ENCODE data around the gene DIP2C.
"Not testable (repeated sequence)": the region's sequence is repeated elsewhere in the genome, so short reads cannot be mapped to it uniquely, and the experiment has no call there.

Gene DIP2C

GRCh38 chr10:600876-601659, 88.4 kb downstream of the DIP2C start:
- no peak overlapping the region for H3K27ac ChIP-seq (ENCODE audit: low read depth, low read length)
- H3K79me2 ChIP-seq (ENCODE audit: control insufficient read depth, insufficient read depth, low read length, unreplicated experiment), result peaks cover 11% of the 10 kb centered on the region
- no peaks in the 10 kb centered on the region for H3K36me3 ChIP-seq (ENCODE audit: insufficient read depth, low read length)
- H2AFZ ChIP-seq (ENCODE audit: low read length, unreplicated experiment), result no peak overlapping the region
- no peaks in the 10 kb centered on the region for H3K27me3 ChIP-seq (ENCODE audit: insufficient read depth, low read length)
- no peak overlapping the region for H3K4me3 ChIP-seq (ENCODE audit: low read depth, low read length)
- H3K4me1 ChIP-seq (ENCODE audit: control insufficient read depth, insufficient read depth, low read length, unreplicated experiment), result peaks cover 13% of the 10 kb centered on the region

GRCh38 chr10:600234-600633, 89.2 kb downstream of the DIP2C start:
- Histone ChIP-seq H3K36me3 (ENCODE audit: insufficient read depth, low read length) (no peaks in the 10 kb centered on the region), H3K27ac (ENCODE audit: low read depth, low read length) (no peak overlapping the region), H3K79me2 (ENCODE audit: control insufficient read depth, insufficient read depth, low read length, unreplicated experiment) (peaks cover 11% of the 10 kb centered on the region), H3K27me3 (ENCODE audit: insufficient read depth, low read length) (no peaks in the 10 kb centered on the region), H3K4me3 (ENCODE audit: low read depth, low read length) (no peak overlapping the region), H2AFZ (ENCODE audit: low read length, unreplicated experiment) (no peak overlapping the region), H3K4me1 (ENCODE audit: control insufficient read depth, insufficient read depth, low read length, unreplicated experiment) (peaks cover 13% of the 10 kb centered on the region)

- Histone ChIP-seq H3K27ac (ENCODE audit: low read depth, low read length) (no peak overlapping the region), H3K79me2 (ENCODE audit: control insufficient read depth, insufficient read depth, low read length, unreplicated experiment) (peaks cover 11% of the 10 kb centered on the region), H3K4me3 (ENCODE audit: low read depth, low read length) (no peak overlapping the region), H3K4me1 (ENCODE audit: control insufficient read depth, insufficient read depth, low read length, unreplicated experiment) (peaks cover 13% of the 10 kb centered on the region), H3K27me3 (ENCODE audit: insufficient read depth, low read length) (no peaks in the 10 kb centered on the region), H2AFZ (ENCODE audit: low read length, unreplicated experiment) (no peak overlapping the region), H3K36me3 (ENCODE audit: insufficient read depth, low read length) (no peaks in the 10 kb centered on the region)
Measured at GRCh38 chr10:599767-600166, 89.7 kb downstream of the DIP2C start.

GRCh38 chr10:598415-599170, 90.9 kb downstream of the DIP2C start:
- peak overlapping the region; percentile 67 for H3K27ac ChIP-seq (ENCODE audit: low read depth, low read length)
- H3K4me1 ChIP-seq (ENCODE audit: control insufficient read depth, insufficient read depth, low read length, unreplicated experiment), result peaks cover 13% of the 10 kb centered on the region
- no peak overlapping the region for H3K4me3 ChIP-seq (ENCODE audit: low read depth, low read length)
- H3K36me3 ChIP-seq (ENCODE audit: insufficient read depth, low read length), result no peaks in the 10 kb centered on the region
- peaks cover 6% of the 10 kb centered on the region for H3K79me2 ChIP-seq (ENCODE audit: control insufficient read depth, insufficient read depth, low read length, unreplicated experiment)
- H3K27me3 ChIP-seq (ENCODE audit: insufficient read depth, low read length), result no peaks in the 10 kb centered on the region
- H2AFZ ChIP-seq (ENCODE audit: low read length, unreplicated experiment), result no peak overlapping the region

- Histone ChIP-seq H3K27me3 (ENCODE audit: insufficient read depth, low read length) (no peaks in the 10 kb centered on the region), H2AFZ (ENCODE audit: low read length, unreplicated experiment) (no peak overlapping the region), H3K79me2 (ENCODE audit: control insufficient read depth, insufficient read depth, low read length, unreplicated experiment) (peaks cover 6% of the 10 kb centered on the region), H3K36me3 (ENCODE audit: insufficient read depth, low read length) (no peaks in the 10 kb centered on the region), H3K4me3 (ENCODE audit: low read depth, low read length) (no peak overlapping the region), H3K27ac (ENCODE audit: low read depth, low read length) (peak overlapping the region; percentile 67), H3K4me1 (ENCODE audit: control insufficient read depth, insufficient read depth, low read length, unreplicated experiment) (peaks cover 13% of the 10 kb centered on the region)
Measured at GRCh38 chr10:597976-598375, 91.5 kb downstream of the DIP2C start.

GRCh38 chr10:596725-597345, 92.6 kb downstream of the DIP2C start:
- Histone ChIP-seq H3K36me3 (ENCODE audit: insufficient read depth, low read length) (no peaks in the 10 kb centered on the region), H3K27me3 (ENCODE audit: insufficient read depth, low read length) (no peaks in the 10 kb centered on the region), H3K27ac (ENCODE audit: low read depth, low read length) (no peak overlapping the region), H3K4me1 (ENCODE audit: control insufficient read depth, insufficient read depth, low read length, unreplicated experiment) (peaks cover 13% of the 10 kb centered on the region), H2AFZ (ENCODE audit: low read length, unreplicated experiment) (no peak overlapping the region), H3K79me2 (ENCODE audit: control insufficient read depth, insufficient read depth, low read length, unreplicated experiment) (peaks cover 3% of the 10 kb centered on the region), H3K4me3 (ENCODE audit: low read depth, low read length) (no peak overlapping the region)

GRCh38 chr10:596131-596530, 93.3 kb downstream of the DIP2C start:
- peaks cover 13% of the 10 kb centered on the region for H3K4me1 ChIP-seq (ENCODE audit: control insufficient read depth, insufficient read depth, low read length, unreplicated experiment)
- not testable (repeated sequence) for H3K27me3 ChIP-seq (ENCODE audit: insufficient read depth, low read length); H3K79me2 ChIP-seq (ENCODE audit: control insufficient read depth, insufficient read depth, low read length, unreplicated experiment); H3K4me3 ChIP-seq (ENCODE audit: low read depth, low read length); H3K36me3 ChIP-seq (ENCODE audit: insufficient read depth, low read length); H2AFZ ChIP-seq (ENCODE audit: low read length, unreplicated experiment); H3K27ac ChIP-seq (ENCODE audit: low read depth, low read length)

GRCh38 chr10:595473-595872, 94.0 kb downstream of the DIP2C start:
- no peak overlapping the region for H3K27ac ChIP-seq (ENCODE audit: low read depth, low read length)
- no peaks in the 10 kb centered on the region for H3K27me3 ChIP-seq (ENCODE audit: insufficient read depth, low read length)
- no peak overlapping the region for H2AFZ ChIP-seq (ENCODE audit: low read length, unreplicated experiment)
- peaks cover 13% of the 10 kb centered on the region for H3K4me1 ChIP-seq (ENCODE audit: control insufficient read depth, insufficient read depth, low read length, unreplicated experiment)
- no peaks in the 10 kb centered on the region for H3K36me3 ChIP-seq (ENCODE audit: insufficient read depth, low read length)
- H3K4me3 ChIP-seq (ENCODE audit: low read depth, low read length), result no peak overlapping the region
- H3K79me2 ChIP-seq (ENCODE audit: control insufficient read depth, insufficient read depth, low read length, unreplicated experiment), result peaks cover 3% of the 10 kb centered on the region

- H3K4me1 ChIP-seq (ENCODE audit: control insufficient read depth, insufficient read depth, low read length, unreplicated experiment), result peaks cover 13% of the 10 kb centered on the region
- no peak overlapping the region for H3K27ac ChIP-seq (ENCODE audit: low read depth, low read length)
- H3K79me2 ChIP-seq (ENCODE audit: control insufficient read depth, insufficient read depth, low read length, unreplicated experiment), result peaks cover 5% of the 10 kb centered on the region
- no peak overlapping the region for H3K4me3 ChIP-seq (ENCODE audit: low read depth, low read length)
- H3K27me3 ChIP-seq (ENCODE audit: insufficient read depth, low read length), result no peaks in the 10 kb centered on the region
- H2AFZ ChIP-seq (ENCODE audit: low read length, unreplicated experiment), result no peak overlapping the region
- no peaks in the 10 kb centered on the region for H3K36me3 ChIP-seq (ENCODE audit: insufficient read depth, low read length)
Measured at GRCh38 chr10:594584-595270, 94.7 kb downstream of the DIP2C start.

GRCh38 chr10:593901-594457, 95.5 kb downstream of the DIP2C start:
- Histone ChIP-seq H3K4me1 (ENCODE audit: control insufficient read depth, insufficient read depth, low read length, unreplicated experiment) (peaks cover 12% of the 10 kb centered on the region), H3K27ac (ENCODE audit: low read depth, low read length) (no peak overlapping the region), H2AFZ (ENCODE audit: low read length, unreplicated experiment) (no peak overlapping the region), H3K4me3 (ENCODE audit: low read depth, low read length) (no peak overlapping the region), H3K27me3 (ENCODE audit: insufficient read depth, low read length) (no peaks in the 10 kb centered on the region), H3K79me2 (ENCODE audit: control insufficient read depth, insufficient read depth, low read length, unreplicated experiment) (peaks cover 5% of the 10 kb centered on the region), H3K36me3 (ENCODE audit: insufficient read depth, low read length) (no peaks in the 10 kb centered on the region)

All from ACC112 (cell line).